ENCODE data around the gene MARCHF3. TPM values are rescaled to one million over a fixed set of nuclear protein-coding genes. Genes with fewer than 3 reads are reported as not detected.

MARCHF3 gene
- total RNA-seq, 1 experiment from 2014 or later, result 0.61 TPM

- Mint-ChIP-seq H3K36me3 (ENCODE audit: insufficient read depth, unreplicated experiment) (peaks cover 12% of the 10 kb centered on the region), H3K4me3 (ENCODE audit: unreplicated experiment) (no peak overlapping the region), H3K27me3 (ENCODE audit: insufficient read depth, unreplicated experiment) (no peaks in the 10 kb centered on the region), H3K27ac (ENCODE audit: unreplicated experiment) (no peak overlapping the region), H3K9me3 (ENCODE audit: unreplicated experiment) (no peaks in the 10 kb centered on the region), H3K4me1 (ENCODE audit: low read depth, unreplicated experiment) (peaks cover 5% of the 10 kb centered on the region)
- Histone ChIP-seq H3K36me3 (ENCODE audit: control insufficient read depth, insufficient read depth, low read length) (no peaks in the 10 kb centered on the region), H3K4me1 (no peaks in the 10 kb centered on the region; the same call in 1 of the 2 replicates), H3K4me3 (ENCODE audit: low read depth, low read length) (no peak overlapping the region), H3K9me3 (no peaks in the 10 kb centered on the region), H3K27me3 (replicated peaks; ENCODE audit: control insufficient read depth, insufficient read depth, low read length) (no peaks in the 10 kb centered on the region)
- ChIA-PET POLR2A (no interaction called here), CTCF (no interaction called here)
- no TSS peak for BruUV-seq (replicated peaks)
- intact Hi-C loops (cut with micrococcal nuclease; ENCODE audit: unreplicated experiment), result no loop called here
- TF ChIP-seq CTCF (IDR thresholded peaks at IDR 0.05; ENCODE audit: insufficient read depth in 1 of 2, low read depth in 1 of 2, low read length in 1 of 2, severe bottlenecking in 1 of 2, unreplicated experiment in 1 of 2), result no peak
- DNase-seq, result no peak
These were observed 178.2 kb downstream of the MARCHF3 start for GRCh38 chr5:126852091-126852571.

GRCh38 chr5:126851501-126852011 lies 178.8 kb downstream of the MARCHF3 start:
- Histone ChIP-seq H3K4me1 (no peaks in the 10 kb centered on the region; the same call in 1 of the 2 replicates), H3K36me3 (ENCODE audit: control insufficient read depth, insufficient read depth, low read length) (no peaks in the 10 kb centered on the region), H3K9me3 (no peaks in the 10 kb centered on the region), H3K27me3 (replicated peaks; ENCODE audit: control insufficient read depth, insufficient read depth, low read length) (no peaks in the 10 kb centered on the region), H3K4me3 (ENCODE audit: low read depth, low read length) (no peak overlapping the region)
- Mint-ChIP-seq H3K9me3 (ENCODE audit: unreplicated experiment) (no peaks in the 10 kb centered on the region), H3K27me3 (ENCODE audit: insufficient read depth, unreplicated experiment) (no peaks in the 10 kb centered on the region), H3K4me3 (ENCODE audit: unreplicated experiment) (no peak overlapping the region), H3K27ac (ENCODE audit: unreplicated experiment) (no peak overlapping the region), H3K4me1 (ENCODE audit: low read depth, unreplicated experiment) (peaks cover 5% of the 10 kb centered on the region), H3K36me3 (ENCODE audit: insufficient read depth, unreplicated experiment) (peaks cover 12% of the 10 kb centered on the region)
- BruUV-seq (replicated peaks), result no TSS peak
- no peak for DNase-seq
- ChIA-PET CTCF (no interaction called here), POLR2A (no interaction called here)
- intact Hi-C loops (cut with micrococcal nuclease; ENCODE audit: unreplicated experiment), result no loop called here
- no peak for TF ChIP-seq CTCF (IDR thresholded peaks at IDR 0.05; ENCODE audit: insufficient read depth in 1 of 2, low read depth in 1 of 2, low read length in 1 of 2, severe bottlenecking in 1 of 2, unreplicated experiment in 1 of 2)

GRCh38 chr5:126849101-126849678 lies 181.2 kb downstream of the MARCHF3 start:
- Histone ChIP-seq H3K4me3 (ENCODE audit: low read depth, low read length) (no peak overlapping the region), H3K9me3 (no peaks in the 10 kb centered on the region), H3K4me1 (no peaks in the 10 kb centered on the region; the same call in 1 of the 2 replicates), H3K27me3 (replicated peaks; ENCODE audit: control insufficient read depth, insufficient read depth, low read length) (no peaks in the 10 kb centered on the region), H3K36me3 (ENCODE audit: control insufficient read depth, insufficient read depth, low read length) (no peaks in the 10 kb centered on the region)
- no peak for TF ChIP-seq CTCF (IDR thresholded peaks at IDR 0.05; ENCODE audit: insufficient read depth in 1 of 2, low read depth in 1 of 2, low read length in 1 of 2, severe bottlenecking in 1 of 2, unreplicated experiment in 1 of 2)
- H3K4me1 Mint-ChIP-seq (ENCODE audit: low read depth, unreplicated experiment), result peaks cover 5% of the 10 kb centered on the region
- no TSS peak for BruUV-seq (replicated peaks)
- peaks cover 17% of the 10 kb centered on the region for H3K36me3 Mint-ChIP-seq (ENCODE audit: insufficient read depth, unreplicated experiment)
- H3K27me3 Mint-ChIP-seq (ENCODE audit: insufficient read depth, unreplicated experiment), result no peaks in the 10 kb centered on the region
- DNase-seq, result no peak
- H3K4me3 Mint-ChIP-seq (ENCODE audit: unreplicated experiment), result no peak overlapping the region
- H3K27ac Mint-ChIP-seq (ENCODE audit: unreplicated experiment), result no peak overlapping the region
- intact Hi-C loops (cut with micrococcal nuclease; ENCODE audit: unreplicated experiment), result no loop called here
- H3K9me3 Mint-ChIP-seq (ENCODE audit: unreplicated experiment), result no peaks in the 10 kb centered on the region
- ChIA-PET POLR2A (no interaction called here), CTCF (no interaction called here)
